ENCODE results near the gene NPC2. TPM values are rescaled to one million over a fixed set of nuclear protein-coding genes. Genes with fewer than 3 reads are reported as not detected.

The NPC2 gene
- polyA plus RNA-seq, 2 of the 4 experiments (the other 2 are of a cell fraction), result 97.7 to 457 TPM

DNA sequence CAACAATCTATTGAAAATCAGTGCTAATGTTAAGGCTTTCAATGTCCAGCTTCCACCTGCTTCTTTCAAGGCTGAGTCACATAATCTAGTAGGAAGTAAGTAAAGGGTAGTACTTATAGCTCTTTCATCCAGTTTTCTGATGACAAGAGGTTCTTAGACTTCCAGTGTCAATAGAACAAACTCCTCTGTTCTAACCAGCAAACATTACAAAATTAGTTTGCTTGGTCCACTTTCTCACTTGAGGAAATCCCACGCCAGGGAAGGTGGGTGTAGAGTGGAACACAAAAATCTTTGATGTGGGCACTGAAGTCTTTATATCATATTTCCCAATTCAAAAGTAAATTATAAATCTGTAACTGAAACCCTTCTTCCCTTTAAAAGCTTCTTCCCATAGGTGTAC lies 2.6 kb downstream of the NPC2 start:
- CTCF ChIA-PET, result interaction anchor here (1.0 to 5.2 kb wide), 7 partner anchors 10 to 188 kb away, joined by 3 to 33 read pairs (median 6); partner anchors contain the start of gene ABCD4
- Histone ChIP-seq H3K27ac (no peak overlapping the region), H3K9me3 (no peaks in the 10 kb centered on the region), H3K4me3 (no peak overlapping the region), H3K4me1 (peaks cover 55% of the 10 kb centered on the region), H3K4me2 (no peak overlapping the region)
- no peak for TF ChIP-seq RARB (CRISPR knock-in tag; IDR thresholded peaks at IDR 0.05)
- TF ChIP-seq ZC3H11A (IDR thresholded peaks at IDR 0.05), result no peak
- TF ChIP-seq MAZ (IDR thresholded peaks at IDR 0.05; ENCODE audit: borderline replicate concordance, low read depth, low read length), result no peak
- TF ChIP-seq ZSCAN20 (CRISPR knock-in tag; IDR thresholded peaks at IDR 0.05), result no peak
- TF ChIP-seq, protein P1, sequence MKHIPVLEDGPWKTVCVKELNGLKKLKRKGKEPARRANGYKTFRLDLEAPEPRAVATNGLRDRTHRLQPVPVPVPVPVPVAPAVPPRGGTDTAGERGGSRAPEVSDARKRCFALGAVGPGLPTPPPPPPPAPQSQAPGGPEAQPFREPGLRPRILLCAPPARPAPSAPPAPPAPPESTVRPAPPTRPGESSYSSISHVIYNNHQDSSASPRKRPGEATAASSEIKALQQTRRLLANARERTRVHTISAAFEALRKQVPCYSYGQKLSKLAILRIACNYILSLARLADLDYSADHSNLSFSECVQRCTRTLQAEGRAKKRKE (CRISPR knock-in tag; IDR thresholded peaks at IDR 0.05; ENCODE audit: low read depth), result no peak
- TF ChIP-seq RCOR1 (IDR thresholded peaks at IDR 0.05; ENCODE audit: low read depth, low read length), result no peak
- no peak for TF ChIP-seq TFCP2L1 (CRISPR knock-in tag; IDR thresholded peaks at IDR 0.05)
- TF ChIP-seq, protein P2, sequence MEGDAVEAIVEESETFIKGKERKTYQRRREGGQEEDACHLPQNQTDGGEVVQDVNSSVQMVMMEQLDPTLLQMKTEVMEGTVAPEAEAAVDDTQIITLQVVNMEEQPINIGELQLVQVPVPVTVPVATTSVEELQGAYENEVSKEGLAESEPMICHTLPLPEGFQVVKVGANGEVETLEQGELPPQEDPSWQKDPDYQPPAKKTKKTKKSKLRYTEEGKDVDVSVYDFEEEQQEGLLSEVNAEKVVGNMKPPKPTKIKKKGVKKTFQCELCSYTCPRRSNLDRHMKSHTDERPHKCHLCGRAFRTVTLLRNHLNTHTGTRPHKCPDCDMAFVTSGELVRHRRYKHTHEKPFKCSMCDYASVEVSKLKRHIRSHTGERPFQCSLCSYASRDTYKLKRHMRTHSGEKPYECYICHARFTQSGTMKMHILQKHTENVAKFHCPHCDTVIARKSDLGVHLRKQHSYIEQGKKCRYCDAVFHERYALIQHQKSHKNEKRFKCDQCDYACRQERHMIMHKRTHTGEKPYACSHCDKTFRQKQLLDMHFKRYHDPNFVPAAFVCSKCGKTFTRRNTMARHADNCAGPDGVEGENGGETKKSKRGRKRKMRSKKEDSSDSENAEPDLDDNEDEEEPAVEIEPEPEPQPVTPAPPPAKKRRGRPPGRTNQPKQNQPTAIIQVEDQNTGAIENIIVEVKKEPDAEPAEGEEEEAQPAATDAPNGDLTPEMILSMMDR (IDR thresholded peaks at IDR 0.05), result no peak
- TF ChIP-seq EP300 (IDR thresholded peaks at IDR 0.05), result no peak
- TF ChIP-seq, protein P3, sequence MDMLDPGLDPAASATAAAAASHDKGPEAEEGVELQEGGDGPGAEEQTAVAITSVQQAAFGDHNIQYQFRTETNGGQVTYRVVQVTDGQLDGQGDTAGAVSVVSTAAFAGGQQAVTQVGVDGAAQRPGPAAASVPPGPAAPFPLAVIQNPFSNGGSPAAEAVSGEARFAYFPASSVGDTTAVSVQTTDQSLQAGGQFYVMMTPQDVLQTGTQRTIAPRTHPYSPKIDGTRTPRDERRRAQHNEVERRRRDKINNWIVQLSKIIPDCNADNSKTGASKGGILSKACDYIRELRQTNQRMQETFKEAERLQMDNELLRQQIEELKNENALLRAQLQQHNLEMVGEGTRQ (IDR thresholded peaks at IDR 0.05), result no peak
- no peak for TF ChIP-seq MAFK (IDR thresholded peaks at IDR 0.05; ENCODE audit: partially characterized antibody)
- TF ChIP-seq SMC3 (IDR thresholded peaks at IDR 0.05), result no peak
- TF ChIP-seq, protein P4, sequence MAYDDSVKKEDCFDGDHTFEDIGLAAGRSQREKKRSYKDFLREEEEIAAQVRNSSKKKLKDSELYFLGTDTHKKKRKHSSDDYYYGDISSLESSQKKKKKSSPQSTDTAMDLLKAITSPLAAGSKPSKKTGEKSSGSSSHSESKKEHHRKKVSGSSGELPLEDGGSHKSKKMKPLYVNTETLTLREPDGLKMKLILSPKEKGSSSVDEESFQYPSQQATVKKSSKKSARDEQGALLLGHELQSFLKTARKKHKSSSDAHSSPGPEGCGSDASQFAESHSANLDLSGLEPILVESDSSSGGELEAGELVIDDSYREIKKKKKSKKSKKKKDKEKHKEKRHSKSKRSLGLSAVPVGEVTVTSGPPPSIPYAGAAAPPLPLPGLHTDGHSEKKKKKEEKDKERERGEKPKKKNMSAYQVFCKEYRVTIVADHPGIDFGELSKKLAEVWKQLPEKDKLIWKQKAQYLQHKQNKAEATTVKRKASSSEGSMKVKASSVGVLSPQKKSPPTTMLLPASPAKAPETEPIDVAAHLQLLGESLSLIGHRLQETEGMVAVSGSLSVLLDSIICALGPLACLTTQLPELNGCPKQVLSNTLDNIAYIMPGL (CRISPR knock-in tag; IDR thresholded peaks at IDR 0.05; ENCODE audit: borderline replicate concordance), result no peak
- WGBS (ENCODE audit: missing lambda C conversion rate), result 90% methylated on average over 1 of the region's 1 CpG
- POLR2A ChIA-PET, result interaction anchor here (0.6 kb wide), 1 partner anchor 203 kb away, joined by 3 read pairs; no protein-coding TSS in a partner anchor
- no peak for ATAC-seq
- FAIRE-seq, result no peak
- no peak for DNase-seq (ENCODE audit: low read depth in 1 of 2, low spot score in 1 of 2)

DNA sequence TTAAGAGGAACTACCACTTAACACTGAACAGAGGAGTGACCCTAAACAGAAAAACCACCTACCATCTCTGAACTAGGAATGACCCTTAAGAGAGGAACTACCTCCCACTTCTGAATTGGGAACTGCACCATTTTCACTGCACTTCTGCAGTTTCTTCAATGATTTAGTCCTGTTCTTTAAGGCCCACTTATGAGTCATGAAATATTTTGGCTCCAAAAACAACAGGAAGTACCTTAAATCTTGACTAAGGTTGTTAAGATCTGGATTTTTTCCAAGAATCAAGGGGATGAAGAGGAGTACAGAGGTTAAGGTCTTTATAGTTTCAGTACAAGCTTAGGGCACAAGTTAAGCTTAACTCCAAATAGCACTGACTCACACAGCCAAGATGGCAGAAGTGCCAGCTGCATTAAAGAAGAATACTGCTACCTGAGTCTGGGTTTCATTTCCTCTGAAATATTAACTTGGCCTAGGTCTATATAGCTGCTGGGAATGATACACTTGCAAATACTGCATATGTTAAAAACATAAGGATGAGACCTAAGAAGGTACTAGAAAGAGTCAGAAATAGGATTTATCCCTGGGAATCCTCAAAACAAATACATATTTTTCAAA lies 4.2 kb downstream of the NPC2 start:
- DNase-seq (ENCODE audit: low read depth in 1 of 2, low spot score in 1 of 2) (no peak), ATAC-seq (no peak), FAIRE-seq (no peak)
- H3K27ac ChIP-seq, result peak overlapping the region in 1 of 2 experiments; percentile 56; a peak in 3 of 6 replicates
- H3K4me2 ChIP-seq, result peak overlapping the region; percentile 31; the same call in 1 of the 3 replicates
- no peak overlapping the region for H3K4me3 ChIP-seq
- TF ChIP-seq ESRRA (IDR thresholded peaks at IDR 0.05; ENCODE audit: borderline replicate concordance, low read length), result no peak
- no peak for TF ChIP-seq EHMT2 (IDR thresholded peaks at IDR 0.05; ENCODE audit: low read depth)
- TF ChIP-seq, protein P5, sequence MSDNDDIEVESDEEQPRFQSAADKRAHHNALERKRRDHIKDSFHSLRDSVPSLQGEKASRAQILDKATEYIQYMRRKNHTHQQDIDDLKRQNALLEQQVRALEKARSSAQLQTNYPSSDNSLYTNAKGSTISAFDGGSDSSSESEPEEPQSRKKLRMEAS (IDR thresholded peaks at IDR 0.05), result no peak
- no peak for TF ChIP-seq FOSL2 (IDR thresholded peaks at IDR 0.05)
- TF ChIP-seq FOSL2 (CRISPR knock-in tag; IDR thresholded peaks at IDR 0.05), result peak; percentile 16; the same call in 1 of the 2 replicates
- no peak for TF ChIP-seq MAFK (IDR thresholded peaks at IDR 0.05; ENCODE audit: partially characterized antibody)
- no peak for TF ChIP-seq HOXA7 (CRISPR knock-in tag; IDR thresholded peaks at IDR 0.05)
- H3K4me1 ChIP-seq, result peaks cover 45% of the 10 kb centered on the region
- H3K9me3 ChIP-seq, result no peaks in the 10 kb centered on the region
- POLR2A ChIA-PET, result no interaction called here
- CTCF ChIA-PET, result interaction anchor here (1.3 to 4.5 kb wide), 2 partner anchors 8 to 10 kb away, joined by 3 to 33 read pairs; no protein-coding TSS in a partner anchor

Measured in A549 (cell line).